AG04450 (cell line): Measurements from ENCODE around the gene KCNK18. TPM values are rescaled to one million over a fixed set of nuclear protein-coding genes. Genes with fewer than 3 reads are reported as not detected.

ENCODE experiments used
- CTCF ChIA-PET: fragments of 300-600, 350-600 bp; formaldehyde crosslinking; extraction: SDS; loops from one replicate; lab custom pipeline; 2022; ENCODE audit warnings: antibody characterized with exemption, inconsistent platforms; lab: Charles Lee
- POLR2A ChIA-PET: fragments of 350-600 bp; formaldehyde crosslinking; extraction: SDS; loops from one replicate; lab custom pipeline; 2021; ENCODE audit warnings: antibody characterized with exemption, inconsistent platforms; lab: Yijun Ruan, JAX
- DNase-seq: peaks from one replicate; pipeline ENCODE4 v3.0.0-alpha.2; 2011; ENCODE audit warnings: low read depth, low spot score
- H3K27ac ChIP-seq: one replicate; pipeline ENCODE4 v1.5.1; 2012; ENCODE audit warnings: low read depth, low read length, control low read depth
- H3K27me3 ChIP-seq: one replicate; pipeline ENCODE4 v1.6.0; 2012; ENCODE audit warnings: low read length; ENCODE audit not compliant: control insufficient read depth, insufficient read depth
- H3K4me3 ChIP-seq: 2 replicates; pipeline ENCODE4 v1.5.1; 2011; ENCODE audit warnings: mild to moderate bottlenecking, low read depth, low read length, control low read depth
- H3K9me3 ChIP-seq: 2 replicates; pipeline ENCODE4 v1.5.1; 2012; ENCODE audit warnings: low read length; ENCODE audit not compliant: control insufficient read depth, insufficient read depth
- polyA plus RNA-seq: library from polyadenylated mRNA; depleted of rRNA; stranded (reverse); fragments of >200 nt; gene quantifications from 2 replicates; pipeline ENCODE4 v1.2.3, GENCODE V29; 2011
- TF ChIP-seq, protein P1 (sequence below): IDR thresholded peaks from 2 replicates; pipeline ENCODE4 v1.5.1; 2011; ENCODE audit warnings: low read depth, low read length, control low read depth, inconsistent platforms

KCNK18 gene
- polyA plus RNA-seq, 1 experiment = not detected

DNA sequence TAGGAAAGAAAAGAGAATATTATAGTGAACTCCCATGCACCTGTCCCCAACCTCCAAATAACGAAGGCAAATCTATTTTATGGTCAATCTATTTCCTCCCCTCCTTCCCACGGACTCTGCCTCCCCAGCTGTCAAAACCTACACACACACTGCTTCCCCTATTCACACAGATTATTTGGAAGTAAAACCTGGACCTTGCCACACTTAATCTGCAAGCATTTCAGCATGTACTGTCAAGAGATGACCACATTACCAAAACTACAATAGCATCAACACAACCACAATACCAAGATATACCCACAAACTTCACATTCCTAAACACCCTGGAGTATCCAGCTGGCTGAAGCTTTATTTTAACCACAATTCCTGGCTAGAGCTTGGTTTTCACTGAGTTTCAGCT is 27.8 kb upstream of the KCNK18 start:
- H3K27me3 ChIP-seq = peaks cover 79% of the 10 kb centered on the region
- peaks cover 21% of the 10 kb centered on the region; the same call in 1 of the 2 replicates for H3K9me3 ChIP-seq
- no peak overlapping the region for H3K4me3 ChIP-seq
- DNase-seq = no peak
- POLR2A ChIA-PET = no interaction called here
- no peak overlapping the region for H3K27ac ChIP-seq
- CTCF ChIA-PET = interaction anchor here (1.0 to 4.1 kb wide), 5 partner anchors 24 to 381 kb away, joined by 3 to 33 read pairs (median 4); no protein-coding TSS in a partner anchor
- TF ChIP-seq, protein P1, sequence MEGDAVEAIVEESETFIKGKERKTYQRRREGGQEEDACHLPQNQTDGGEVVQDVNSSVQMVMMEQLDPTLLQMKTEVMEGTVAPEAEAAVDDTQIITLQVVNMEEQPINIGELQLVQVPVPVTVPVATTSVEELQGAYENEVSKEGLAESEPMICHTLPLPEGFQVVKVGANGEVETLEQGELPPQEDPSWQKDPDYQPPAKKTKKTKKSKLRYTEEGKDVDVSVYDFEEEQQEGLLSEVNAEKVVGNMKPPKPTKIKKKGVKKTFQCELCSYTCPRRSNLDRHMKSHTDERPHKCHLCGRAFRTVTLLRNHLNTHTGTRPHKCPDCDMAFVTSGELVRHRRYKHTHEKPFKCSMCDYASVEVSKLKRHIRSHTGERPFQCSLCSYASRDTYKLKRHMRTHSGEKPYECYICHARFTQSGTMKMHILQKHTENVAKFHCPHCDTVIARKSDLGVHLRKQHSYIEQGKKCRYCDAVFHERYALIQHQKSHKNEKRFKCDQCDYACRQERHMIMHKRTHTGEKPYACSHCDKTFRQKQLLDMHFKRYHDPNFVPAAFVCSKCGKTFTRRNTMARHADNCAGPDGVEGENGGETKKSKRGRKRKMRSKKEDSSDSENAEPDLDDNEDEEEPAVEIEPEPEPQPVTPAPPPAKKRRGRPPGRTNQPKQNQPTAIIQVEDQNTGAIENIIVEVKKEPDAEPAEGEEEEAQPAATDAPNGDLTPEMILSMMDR = no peak

DNA sequence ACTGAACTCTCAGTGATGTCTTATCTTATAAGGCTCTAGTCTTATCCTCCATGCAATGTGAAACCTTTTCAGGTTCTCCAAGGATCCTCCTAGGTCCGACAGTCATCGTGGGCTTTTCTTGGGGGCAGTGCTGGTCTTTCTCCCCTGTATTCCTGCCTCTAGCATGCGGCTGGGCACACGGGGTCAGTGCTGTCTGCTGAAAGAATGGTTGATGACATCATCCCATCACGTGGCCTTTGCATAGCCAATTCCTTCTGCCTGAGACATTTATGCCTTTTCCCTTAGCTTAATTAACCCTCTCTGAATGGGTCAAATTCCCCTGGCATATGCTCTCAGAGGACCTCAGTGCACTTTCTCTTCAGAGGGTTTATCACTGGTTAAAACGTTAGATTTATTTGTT is 27.0 kb upstream of the KCNK18 start:
- Histone ChIP-seq H3K27me3 (peaks cover 73% of the 10 kb centered on the region), H3K27ac (no peak overlapping the region), H3K9me3 (peaks cover 21% of the 10 kb centered on the region; the same call in 1 of the 2 replicates), H3K4me3 (no peak overlapping the region)
- TF ChIP-seq, protein P1 = no peak
- ChIA-PET POLR2A (no interaction called here), CTCF (interaction anchor here (1.0 to 2.7 kb wide), 4 partner anchors 25 to 382 kb away, joined by 3 to 30 read pairs (median 4); no protein-coding TSS in a partner anchor)
- DNase-seq = no peak

DNA sequence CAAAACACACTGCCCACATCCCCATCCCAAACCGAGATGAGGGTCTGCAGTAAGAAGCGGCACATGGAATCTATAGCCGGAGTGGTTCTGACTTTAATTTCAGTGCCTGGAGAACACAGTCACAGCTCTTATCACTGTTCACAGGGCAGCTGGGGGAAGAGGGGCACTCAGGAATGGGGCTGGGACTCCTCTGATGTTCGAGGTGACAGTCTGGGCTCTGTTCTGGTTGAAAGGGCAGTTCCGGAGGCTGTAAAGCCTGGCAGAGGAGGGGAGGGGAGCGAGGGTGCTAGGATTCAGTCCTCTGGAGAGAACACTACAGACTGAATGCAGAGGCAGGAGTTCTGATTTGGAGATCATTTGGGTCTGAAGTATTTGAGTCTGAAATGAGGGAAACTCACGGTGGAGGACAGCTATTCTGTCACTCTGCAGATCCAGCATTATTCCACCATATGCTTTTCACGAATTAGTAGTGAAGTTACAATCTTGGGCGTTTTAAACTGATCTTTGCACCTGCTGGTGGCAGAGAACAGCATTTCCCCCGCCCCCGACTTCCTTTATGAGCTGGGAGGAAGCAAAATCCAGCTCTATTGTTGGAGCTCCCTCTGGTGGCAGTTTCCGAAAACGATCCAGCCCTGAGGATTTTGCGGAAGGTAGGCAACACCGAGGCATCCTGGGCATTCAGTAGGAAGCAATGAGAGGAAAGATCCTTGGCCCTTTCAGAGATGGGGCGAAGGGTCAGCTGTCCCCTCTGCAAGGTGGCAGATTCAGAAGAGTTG is 22.7 kb upstream of the KCNK18 start:
- Histone ChIP-seq H3K27me3 (peaks cover 30% of the 10 kb centered on the region), H3K27ac (no peak overlapping the region), H3K9me3 (no peaks in the 10 kb centered on the region; the same call in 1 of the 2 replicates), H3K4me3 (peak overlapping the region; percentile 50)
- DNase-seq = peak; percentile 32
- TF ChIP-seq, protein P1 = peak; percentile 88
- ChIA-PET POLR2A (interaction anchor here (0.6 to 0.7 kb wide), 2 partner anchors 12 to 378 kb away, joined by 3 to 4 read pairs; no protein-coding TSS in a partner anchor), CTCF (interaction anchor here (0.6 to 4.0 kb wide), 68 partner anchors 8 to 647 kb away, joined by 3 to 234 read pairs (median 4); partner anchors contain the start of gene ENO4)

DNA sequence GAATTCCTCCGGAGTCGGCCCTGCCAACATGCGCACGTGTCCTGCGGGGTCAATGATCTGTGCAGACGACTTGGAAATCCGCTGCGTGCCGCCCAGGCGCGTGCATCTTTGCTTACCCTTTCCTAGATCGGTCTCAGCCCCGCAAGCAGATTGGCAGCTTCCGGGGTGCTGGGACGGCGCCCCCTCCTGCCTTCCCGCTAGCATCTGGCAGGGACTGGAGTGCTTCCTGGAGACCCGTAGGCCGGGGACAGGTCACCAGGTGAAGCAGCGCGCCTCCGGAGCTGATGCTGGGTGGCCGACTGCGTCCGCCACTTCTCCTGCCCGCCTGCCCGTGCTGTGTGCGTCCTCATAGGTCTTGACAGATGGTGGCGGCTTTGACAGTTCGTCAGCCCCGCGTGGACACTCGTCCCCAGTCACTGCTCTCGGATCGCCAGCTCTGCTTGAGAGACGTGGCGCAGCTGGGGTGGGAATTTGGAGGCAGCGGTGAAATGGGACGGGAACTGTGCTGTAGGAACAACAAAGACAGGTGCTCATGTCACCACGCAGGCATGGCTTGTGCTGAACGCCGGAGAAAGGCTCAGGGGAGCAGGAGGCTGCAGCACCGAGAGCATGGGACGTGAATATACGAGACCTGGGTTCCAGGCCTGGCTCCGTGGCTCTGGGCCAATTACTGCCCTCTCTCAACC is 21.9 kb upstream of the KCNK18 start:
- H3K9me3 ChIP-seq = no peaks in the 10 kb centered on the region; the same call in 1 of the 2 replicates
- DNase-seq = no peak
- H3K4me3 ChIP-seq = peak overlapping the region; percentile 50
- H3K27ac ChIP-seq = no peak overlapping the region
- CTCF ChIA-PET = interaction anchor here (0.6 to 4.0 kb wide), 54 partner anchors 7 to 647 kb away, joined by 3 to 234 read pairs (median 6); partner anchors contain the start of gene ENO4
- peaks cover 23% of the 10 kb centered on the region for H3K27me3 ChIP-seq
- POLR2A ChIA-PET = interaction anchor here (0.6 to 0.7 kb wide), 2 partner anchors 13 to 379 kb away, joined by 3 to 4 read pairs; no protein-coding TSS in a partner anchor
- TF ChIP-seq, protein P1 = no peak; the same call in 1 of the 2 replicates
